Endothelial cell of umbilical vein (primary cell): Measurements from ENCODE around the gene SIRPB1. TPM values are rescaled to one million over a fixed set of nuclear protein-coding genes. Genes with fewer than 3 reads are reported as not detected.

ENCODE experiments used
- BruUV-seq: library from RNA; stranded (reverse); fragments of 400-500 nt; replicated peaks from 2 replicates; lab custom pipeline; 2021; lab: Mats Ljungman, UMichigan
- CTCF ChIA-PET: fragments of 300-600, 350-600 bp; sonication (Branson Sonifier 250); formaldehyde crosslinking; loops from one replicate; lab custom pipeline; 2021; ENCODE audit warnings: antibody characterized with exemption, inconsistent platforms; lab: Charles Lee
- POLR2A ChIA-PET: fragments of 300-600, 350-600 bp; sonication (Branson Sonifier 250); formaldehyde crosslinking; loops from one replicate; lab custom pipeline; 2021; ENCODE audit warnings: antibody characterized with exemption, inconsistent platforms; lab: Charles Lee
- DNase-seq: peaks from one replicate; pipeline ENCODE4 v3.0.0-alpha.2; 2011; ENCODE audit warnings: low read depth, low spot score
- FAIRE-seq: peaks from 2 replicates; lab custom pipeline; 2011; peaks lifted over from hg19 to GRCh38; lab: Jason Lieb, UNC
- H2AFZ ChIP-seq: 2 replicates; pipeline ENCODE4 v1.6.0; 2012; ENCODE audit warnings: low read depth, low read length, control low read depth, inconsistent platforms
- H3K27ac ChIP-seq: 2 replicates; pipeline ENCODE4 v1.5.1; 2011; ENCODE audit warnings: low read depth, mild to moderate bottlenecking, control low read depth, low read length, moderate library complexity; ENCODE audit not compliant: insufficient read depth
- H3K27me3 ChIP-seq, 2 experiments: 2 replicates each; pipeline versions ENCODE4 v1.6.0 to v1.6.1; 2011; ENCODE audit warnings: low read length in 2 of 2, mixed read lengths in 1 of 2; ENCODE audit not compliant: control insufficient read depth in 2 of 2, insufficient read depth in 2 of 2
- H3K36me3 ChIP-seq, 2 experiments: 2 replicates in 1 of 2; 3 replicates in 1 of 2; pipeline ENCODE4 v1.5.1; 2011; ENCODE audit warnings: low read length in 2 of 2, mild to moderate bottlenecking in 1 of 2, moderate library complexity in 1 of 2; ENCODE audit not compliant: control insufficient read depth in 2 of 2, insufficient read depth in 2 of 2; ENCODE audit errors: extremely low read depth in 1 of 2
- H3K4me1 ChIP-seq: 3 replicates; pipeline ENCODE4 v1.5.1; 2011; ENCODE audit warnings: mild to moderate bottlenecking, low read length; ENCODE audit not compliant: control insufficient read depth, insufficient read depth; ENCODE audit errors: extremely low read depth
- H3K4me2 ChIP-seq: 2 replicates; pipeline ENCODE4 v1.6.1; 2011; ENCODE audit warnings: low read length, control low read depth, mixed read lengths; ENCODE audit not compliant: insufficient read depth
- H3K4me3 ChIP-seq, 3 experiments: fragments of 200-600 bp in 1 of 3; sonication (generic), shearing (Covaris generic) in 1 of 3; replicated peaks in 1 of 3; 2 replicates each; pipeline ENCODE4 v1.5.1; 2011 to 2016; ENCODE audit warnings: control low read depth in 3 of 3, low read length in 3 of 3, mild to moderate bottlenecking in 2 of 3, inconsistent platforms in 1 of 3, low read depth in 1 of 3, moderate library complexity in 1 of 3; ENCODE audit not compliant: insufficient read depth in 1 of 3
- H3K79me2 ChIP-seq: 2 replicates; pipeline ENCODE4 v1.6.0; 2012; ENCODE audit warnings: low read length, inconsistent platforms; ENCODE audit not compliant: control insufficient read depth, insufficient read depth
- H3K9ac ChIP-seq: replicated peaks from 2 replicates; pipeline ENCODE3; 2011; ENCODE audit warnings: low read length, control low read depth; ENCODE audit not compliant: insufficient read depth; ENCODE audit errors: extremely low read depth
- H3K9me1 ChIP-seq: replicated peaks from 3 replicates; pipeline ENCODE4 v1.6.0; 2011; ENCODE audit warnings: mild to moderate bottlenecking, low read length; ENCODE audit not compliant: control insufficient read depth, insufficient read depth; ENCODE audit errors: extremely low read depth
- H3K9me3 ChIP-seq: replicated peaks from 2 replicates; pipeline ENCODE4 v1.5.1; 2012; ENCODE audit warnings: low read length, inconsistent platforms; ENCODE audit not compliant: control insufficient read depth, insufficient read depth
- H4K20me1 ChIP-seq: replicated peaks from 2 replicates; pipeline ENCODE3; 2011; ENCODE audit warnings: mild to moderate bottlenecking, low read length; ENCODE audit not compliant: control insufficient read depth, insufficient read depth; ENCODE audit errors: extremely low read depth
- EZH2 ChIP-seq: IDR thresholded peaks from 2 replicates; pipeline ENCODE4 v1.6.1; 2012; ENCODE audit warnings: borderline replicate concordance, low read depth, mild to moderate bottlenecking, moderate library complexity, low read length, inconsistent platforms; ENCODE audit not compliant: severe bottlenecking
- FOS ChIP-seq: IDR thresholded peaks from 2 replicates; pipeline ENCODE4 v1.6.1; 2011; ENCODE audit warnings: mild to moderate bottlenecking, low read length, moderate library complexity, borderline replicate concordance; ENCODE audit not compliant: insufficient read depth
- GATA2 ChIP-seq: IDR thresholded peaks from 2 replicates; pipeline ENCODE4 v1.7.0; 2011; ENCODE audit warnings: low read depth, mild to moderate bottlenecking, moderate library complexity, mixed read lengths, low read length; ENCODE audit not compliant: insufficient read length, insufficient read depth
- JUN ChIP-seq: IDR thresholded peaks from 2 replicates; pipeline ENCODE4 v1.6.1; 2011; ENCODE audit warnings: borderline replicate concordance, low read depth; ENCODE audit not compliant: insufficient read length, insufficient read depth
- MYC ChIP-seq: IDR thresholded peaks from one replicate; pipeline ENCODE4 v1.6.1; 2011; ENCODE audit warnings: mild to moderate bottlenecking, low read depth, low read length
- POLR2A ChIP-seq: IDR thresholded peaks from 2 replicates; pipeline ENCODE4 v1.6.1; 2012; ENCODE audit warnings: low read depth, mild to moderate bottlenecking, control low read depth, low read length
- POLR2AphosphoS5 ChIP-seq: IDR thresholded peaks from 2 replicates; pipeline ENCODE4 v1.6.1; 2012; ENCODE audit warnings: low read depth, mild to moderate bottlenecking, control low read depth, low read length, moderate library complexity; ENCODE audit not compliant: insufficient read depth
- dilution Hi-C: fragments of 300-500 bp; cut with MboI; formaldehyde crosslinking; loops from one replicate; pipeline ENCODE4 v1.15.0; 2019; ENCODE audit warnings: low sequenced_read_pairs; ENCODE audit not compliant: extremely low pct_ligation_motif_present
- intact Hi-C: fragments of 100-400 bp; cut with micrococcal nuclease; formaldehyde crosslinking; loops from one replicate; pipeline ENCODE4 v1.10.0; 2022
- polyA plus RNA-seq, 4 experiments: library from polyadenylated mRNA; depleted of rRNA in 3 of 4; stranded (reverse) in 3 of 4; unstranded in 1 of 4; fragments of >200 nt; gene quantifications; 2 replicates each; pipeline versions ENCODE4 v1.2.1 to v1.2.3, GENCODE V29; 2011 to 2012; ENCODE audit warnings: missing spikeins in 1 of 4
- total RNA-seq: library from RNA; stranded (reverse); gene quantifications from 2 replicates; pipeline ENCODE4 v1.2.3, GENCODE V29; 2021
- TF ChIP-seq, protein P1 (sequence below): IDR thresholded peaks from 2 replicates; pipeline ENCODE4 v1.6.1; 2011; ENCODE audit not compliant: insufficient read depth, insufficient read length
- TF ChIP-seq, protein P2 (sequence below), 2 donors: IDR thresholded peaks; 1 replicate in 1 of 2; 2 replicates in 1 of 2; pipeline ENCODE4 v1.5.1; 2011; ENCODE audit warnings: low read length in 2 of 2, mild to moderate bottlenecking in 2 of 2, moderate library complexity in 2 of 2, control low read depth in 1 of 2, inconsistent platforms in 1 of 2, low read depth in 1 of 2; ENCODE audit not compliant: insufficient read depth in 1 of 2; ENCODE audit errors: extremely low read depth in 1 of 2

The SIRPB1 gene
- total and polyA plus RNA-seq, 2 donors (not counting 3 experiments of a cell fraction or from before 2014, with no cell fraction given) = 0.10 to 6.5 TPM

DNA sequence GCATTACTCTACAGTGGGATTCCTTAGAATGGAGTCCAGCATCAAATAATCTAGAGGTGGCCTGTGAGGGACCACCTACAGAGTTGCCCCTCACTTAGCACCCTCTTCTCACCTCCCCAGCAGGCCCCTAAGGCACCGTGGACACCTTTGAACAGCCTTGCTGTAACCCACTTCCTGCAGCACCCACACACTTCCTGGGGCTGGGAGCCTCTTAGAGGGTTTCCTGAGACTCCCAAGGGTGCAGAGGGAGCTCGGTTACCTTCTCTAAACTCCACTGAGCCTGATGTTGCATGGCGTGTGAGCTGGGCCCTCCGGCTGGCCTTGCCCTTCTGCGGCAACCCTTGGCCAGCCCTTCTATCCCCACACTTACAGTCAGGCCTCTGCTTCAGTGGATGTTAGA is 45.1 kb upstream of the SIRPB1 start:
- Histone ChIP-seq H3K4me3 (no peak overlapping the region), H4K20me1 (no peaks in the 10 kb centered on the region), H3K9me3 (no peaks in the 10 kb centered on the region), H2AFZ (no peak overlapping the region), H3K27me3 (peaks cover 0 to 4% of the 10 kb centered on the region in 2 experiments), H3K4me2 (no peak overlapping the region), H3K9me1 (no peaks in the 10 kb centered on the region), H3K4me1 (no peaks in the 10 kb centered on the region), H3K36me3 (no peaks in the 10 kb centered on the region), H3K27ac (no peak overlapping the region), H3K79me2 (no peaks in the 10 kb centered on the region), H3K9ac (no peak overlapping the region)
- ChIA-PET POLR2A (no interaction called here), CTCF (no interaction called here)
- FAIRE-seq (no peak), DNase-seq (no peak)
- intact Hi-C loops (no loop called here), dilution Hi-C loops (no loop called here)
- no peak for TF ChIP-seq GATA2
- TF ChIP-seq POLR2AphosphoS5 = no peak
- TF ChIP-seq EZH2 = no peak
- TF ChIP-seq JUN = no peak
- TF ChIP-seq POLR2A = no peak
- TF ChIP-seq MYC = no peak
- TF ChIP-seq, protein P1, sequence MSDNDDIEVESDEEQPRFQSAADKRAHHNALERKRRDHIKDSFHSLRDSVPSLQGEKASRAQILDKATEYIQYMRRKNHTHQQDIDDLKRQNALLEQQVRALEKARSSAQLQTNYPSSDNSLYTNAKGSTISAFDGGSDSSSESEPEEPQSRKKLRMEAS = no peak
- TF ChIP-seq FOS = no peak
- TF ChIP-seq, protein P2, sequence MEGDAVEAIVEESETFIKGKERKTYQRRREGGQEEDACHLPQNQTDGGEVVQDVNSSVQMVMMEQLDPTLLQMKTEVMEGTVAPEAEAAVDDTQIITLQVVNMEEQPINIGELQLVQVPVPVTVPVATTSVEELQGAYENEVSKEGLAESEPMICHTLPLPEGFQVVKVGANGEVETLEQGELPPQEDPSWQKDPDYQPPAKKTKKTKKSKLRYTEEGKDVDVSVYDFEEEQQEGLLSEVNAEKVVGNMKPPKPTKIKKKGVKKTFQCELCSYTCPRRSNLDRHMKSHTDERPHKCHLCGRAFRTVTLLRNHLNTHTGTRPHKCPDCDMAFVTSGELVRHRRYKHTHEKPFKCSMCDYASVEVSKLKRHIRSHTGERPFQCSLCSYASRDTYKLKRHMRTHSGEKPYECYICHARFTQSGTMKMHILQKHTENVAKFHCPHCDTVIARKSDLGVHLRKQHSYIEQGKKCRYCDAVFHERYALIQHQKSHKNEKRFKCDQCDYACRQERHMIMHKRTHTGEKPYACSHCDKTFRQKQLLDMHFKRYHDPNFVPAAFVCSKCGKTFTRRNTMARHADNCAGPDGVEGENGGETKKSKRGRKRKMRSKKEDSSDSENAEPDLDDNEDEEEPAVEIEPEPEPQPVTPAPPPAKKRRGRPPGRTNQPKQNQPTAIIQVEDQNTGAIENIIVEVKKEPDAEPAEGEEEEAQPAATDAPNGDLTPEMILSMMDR (IDR thresholded peaks at IDR 0.05; ENCODE audit: extremely low read depth in 1 of 2, insufficient read depth in 1 of 2, low read depth in 1 of 2, low read length in 2 of 2) = no peak
- no TSS peak for BruUV-seq
